GM21825 (cell line): ENCODE results near the gene C13orf42.
"Not testable (repeated sequence)": the region's sequence is repeated elsewhere in the genome, so short reads cannot be mapped to it uniquely, and the experiment has no call there.

ENCODE experiments used
- ATAC-seq: cut with Tn5 transposase; IDR thresholded peaks from one replicate; pipeline ENCODE4 v1.9.1; 2021; ENCODE audit warnings: mild to moderate bottlenecking, moderate library complexity; ENCODE audit not compliant: unreplicated experiment

Gene C13orf42

GRCh38 chr13:51122868-51123566, 11.9 kb upstream of the C13orf42 start:
- no peak for ATAC-seq

DNA sequence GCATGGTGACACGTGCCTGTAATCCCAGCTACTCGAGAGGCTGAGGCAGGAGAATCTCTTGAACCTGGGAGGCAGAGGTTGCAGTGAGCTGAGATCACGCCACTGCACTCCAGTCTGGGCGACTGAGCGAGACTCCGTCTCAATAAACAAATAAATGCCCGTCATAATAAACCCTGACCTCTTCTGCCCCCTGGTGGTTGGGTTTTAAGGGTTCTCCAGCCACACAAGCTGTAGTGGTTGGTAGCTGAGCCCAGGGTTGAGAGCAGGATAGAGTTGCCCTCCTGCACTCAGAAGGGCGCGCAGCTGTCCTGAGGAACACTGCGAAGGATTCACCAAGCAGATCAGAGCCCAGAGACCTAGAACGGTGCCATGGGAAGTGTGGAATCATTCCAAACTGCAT, 9.8 kb upstream of the C13orf42 start:
- ATAC-seq: not testable (repeated sequence)

DNA sequence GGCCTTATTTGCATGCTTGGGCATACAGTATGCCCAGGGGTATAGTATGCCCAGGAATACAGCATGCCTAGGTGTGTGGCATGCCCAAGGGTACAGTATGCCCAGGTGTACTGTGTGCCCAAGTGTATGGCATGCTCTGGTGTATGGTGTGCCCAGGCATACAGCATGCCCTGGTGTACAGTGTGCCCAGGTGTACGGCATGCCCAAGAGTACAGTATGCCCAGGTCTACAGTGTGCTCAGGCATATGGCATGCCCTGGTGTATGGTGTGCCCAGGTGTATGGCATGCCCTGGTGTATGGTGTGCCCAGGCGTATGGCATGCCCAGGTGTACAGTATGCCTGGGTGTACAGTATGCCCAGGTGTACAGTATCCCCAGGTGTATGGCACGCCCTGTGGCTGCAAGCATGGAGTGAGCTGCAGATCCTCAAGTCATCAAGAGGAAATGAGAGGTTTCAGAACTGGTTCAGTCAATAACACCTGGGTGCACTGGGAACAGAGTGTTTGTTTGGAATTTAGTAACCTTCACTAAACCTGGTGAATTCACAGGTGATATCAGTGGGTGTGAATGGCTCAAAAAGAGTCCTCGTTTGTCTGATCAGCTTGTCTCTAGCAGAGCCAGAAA, 7.8 kb upstream of the C13orf42 start:
- ATAC-seq: no peak

GRCh38 chr13:51113969-51114368, 2.9 kb upstream of the C13orf42 start:
- ATAC-seq: no peak

- ATAC-seq: no peak
Observed at GRCh38 chr13:51113186-51113881, 2.3 kb upstream of the C13orf42 start.

DNA sequence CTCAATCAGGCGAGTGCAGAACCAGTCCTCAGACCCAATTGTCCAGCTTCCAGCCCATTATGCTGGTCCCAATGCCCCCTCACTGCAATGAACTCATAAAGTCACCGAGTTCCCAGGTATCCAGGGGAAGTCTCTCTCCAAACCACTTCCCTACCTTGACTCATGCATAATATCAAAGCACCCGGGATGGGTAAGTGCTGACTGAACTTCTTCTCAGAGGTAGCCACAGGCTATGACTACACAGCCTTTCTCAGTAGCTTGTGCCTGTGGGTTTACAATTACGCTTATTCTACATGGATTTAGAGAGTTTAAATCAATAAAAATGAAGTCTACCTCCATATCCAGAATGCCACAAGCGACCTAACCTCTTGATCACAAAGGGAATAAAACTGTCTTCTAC, 1.7 kb upstream of the C13orf42 start:
- no peak for ATAC-seq

GRCh38 chr13:51111997-51112396, 923 bp upstream of the C13orf42 start:
- no peak for ATAC-seq

- ATAC-seq: no peak
Observed at GRCh38 chr13:51107996-51108395, 3.1 kb downstream of the C13orf42 start.

DNA sequence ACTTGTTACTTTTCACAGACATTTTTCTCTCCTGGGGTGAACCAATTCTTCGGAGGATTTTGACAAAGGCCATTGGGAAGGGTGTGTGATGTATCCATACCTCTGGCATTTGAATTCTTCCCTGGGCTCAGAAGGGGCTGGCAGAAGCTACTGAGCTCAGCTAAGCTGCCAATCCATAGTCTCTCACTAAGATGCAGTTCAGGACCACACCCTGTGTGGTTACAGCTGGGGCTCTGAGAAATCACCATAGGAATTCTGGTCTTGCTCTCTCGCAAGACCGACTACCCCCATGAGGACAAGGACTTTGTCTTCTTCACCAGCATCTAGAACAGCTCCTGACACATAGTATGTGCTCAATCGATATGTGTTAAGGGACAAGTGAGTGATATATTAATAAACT, 6.0 kb downstream of the C13orf42 start:
- ATAC-seq: no peak

GRCh38 chr13:51101636-51102235, 9.3 kb downstream of the C13orf42 start:
- ATAC-seq: no peak

GRCh38 chr13:51097353-51098043, 13.6 kb downstream of the C13orf42 start:
- no peak for ATAC-seq

- ATAC-seq: no peak
Observed at GRCh38 chr13:51096131-51096530, 14.9 kb downstream of the C13orf42 start.

DNA sequence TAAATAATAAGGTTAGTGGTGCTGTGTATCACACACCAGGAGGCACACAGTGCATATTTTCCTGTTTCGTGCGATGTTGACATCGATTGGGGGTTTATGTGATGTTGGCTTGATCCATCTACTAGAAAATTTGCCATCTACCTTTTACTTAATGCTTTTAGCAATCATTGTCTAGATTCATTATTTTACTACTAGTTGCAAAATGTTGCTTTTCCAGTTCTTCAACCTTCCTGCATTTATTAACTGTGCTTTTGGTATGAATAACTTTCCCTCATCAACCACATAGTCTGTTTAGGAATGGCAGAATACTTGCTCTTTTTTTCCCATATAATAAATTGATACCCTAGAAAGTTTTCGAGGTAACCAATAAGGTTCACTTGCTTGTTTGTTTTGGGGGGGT, 17.5 kb downstream of the C13orf42 start:
- no peak for ATAC-seq

- no peak for ATAC-seq
Observed at GRCh38 chr13:51091839-51092238, 19.2 kb downstream of the C13orf42 start.

- ATAC-seq: no peak
Observed at GRCh38 chr13:51083706-51084105, 27.4 kb downstream of the C13orf42 start.

GRCh38 chr13:51080478-51081065, 30.5 kb downstream of the C13orf42 start:
- ATAC-seq: not testable (repeated sequence)

- ATAC-seq: no peak
Observed at GRCh38 chr13:51071493-51071892, 39.6 kb downstream of the C13orf42 start.

- peak; percentile 86 for ATAC-seq
Observed at GRCh38 chr13:51070005-51070649, 40.9 kb downstream of the C13orf42 start.

- ATAC-seq: no peak
Observed at GRCh38 chr13:51068501-51068900, 42.6 kb downstream of the C13orf42 start.

GRCh38 chr13:51067706-51068105, 43.4 kb downstream of the C13orf42 start:
- ATAC-seq: no peak
